ENCODE measurements around the gene PIGW. TPM values are rescaled to one million over a fixed set of nuclear protein-coding genes. Genes with fewer than 3 reads are reported as not detected.
A peak's percentile ranks its signal among the peaks of the same experiment; 100 is the strongest.

PIGW gene
- polyA plus RNA-seq, 2 of the 4 experiments (the other 2 are of a cell fraction): 30.0 to 32.3 TPM

- no peak; a peak in 1 of 6 replicates for ATAC-seq
- no peak for TF ChIP-seq NFE2L2 (conservative IDR thresholded peaks at IDR 0.05; ENCODE audit: low read length)
- TF ChIP-seq POLR2AphosphoS2 (conservative IDR thresholded peaks at IDR 0.05; ENCODE audit: low read length): 0 out of 2 replicates have a peak, but pooled peaks have one; percentile 31
- TF ChIP-seq FOXS1 (CRISPR knock-in tag; IDR thresholded peaks at IDR 0.05): no peak
- no peak for TF ChIP-seq E2F6 (IDR thresholded peaks at IDR 0.05; ENCODE audit: borderline replicate concordance, low read depth)
- no peak for TF ChIP-seq RFX5 (IDR thresholded peaks at IDR 0.05)
- DNase-seq (ENCODE audit: low read depth in 1 of 2, low spot score in 1 of 2): no peak
- H3K4me3 ChIP-seq: no peak overlapping the region
- ChIA-PET CTCF (interaction anchor here (1.1 to 4.2 kb wide), 6 partner anchors 9 to 32 kb away, joined by 3 to 16 read pairs (median 10); partner anchors contain the start of genes MYO19 and PIGW), POLR2A (interaction anchor here (1.4 kb wide), 1 partner anchor 19 kb away, joined by 5 read pairs; the partner anchor contains the start of genes MYO19 and PIGW)
- H3K4me1 ChIP-seq: no peaks in the 10 kb centered on the region
- no peak for FAIRE-seq
- no peak overlapping the region for H3K4me2 ChIP-seq
- no peak overlapping the region for H3K27ac ChIP-seq
- 100% methylated on average over 3 of the region's 3 CpGs for WGBS (ENCODE audit: missing lambda C conversion rate)
- H3K9me3 ChIP-seq: no peaks in the 10 kb centered on the region
These were observed 19.9 kb upstream of the PIGW start for GRCh38 chr17:36514856-36515255.

GRCh38 chr17:36515837-36516236 lies 18.9 kb upstream of the PIGW start:
- Histone ChIP-seq H3K4me2 (no peak overlapping the region), H3K4me3 (no peak overlapping the region), H3K27ac (no peak overlapping the region), H3K9me3 (no peaks in the 10 kb centered on the region), H3K4me1 (no peaks in the 10 kb centered on the region)
- FAIRE-seq (no peak), DNase-seq (ENCODE audit: low read depth in 1 of 2, low spot score in 1 of 2) (no peak), ATAC-seq (no peak)
- CTCF ChIA-PET: interaction anchor here (0.7 to 4.2 kb wide), 7 partner anchors 9 to 532 kb away, joined by 3 to 16 read pairs (median 5); partner anchors contain the start of genes MYO19 and PIGW
- POLR2A ChIA-PET: no interaction called here
- TF ChIP-seq EHMT2 (IDR thresholded peaks at IDR 0.05; ENCODE audit: low read depth): no peak
- TF ChIP-seq HOXB13 (CRISPR knock-in tag; IDR thresholded peaks at IDR 0.05; ENCODE audit: low read depth): no peak
- no peak for TF ChIP-seq RFX5 (IDR thresholded peaks at IDR 0.05)
- TF ChIP-seq ZFP36 (IDR thresholded peaks at IDR 0.05; ENCODE audit: borderline replicate concordance, partially characterized antibody): no peak
- no peak for TF ChIP-seq E2F6 (IDR thresholded peaks at IDR 0.05; ENCODE audit: borderline replicate concordance, low read depth)
- no peak for TF ChIP-seq FOXS1 (CRISPR knock-in tag; IDR thresholded peaks at IDR 0.05)
- TF ChIP-seq ZSCAN20 (CRISPR knock-in tag; IDR thresholded peaks at IDR 0.05): no peak
- no peak for TF ChIP-seq JUN (IDR thresholded peaks at IDR 0.05)
- TF ChIP-seq BHLHE40 (IDR thresholded peaks at IDR 0.05; ENCODE audit: low read depth, low read length): no peak
- WGBS (ENCODE audit: missing lambda C conversion rate): 94% methylated on average over 4 of the region's 4 CpGs

DNA sequence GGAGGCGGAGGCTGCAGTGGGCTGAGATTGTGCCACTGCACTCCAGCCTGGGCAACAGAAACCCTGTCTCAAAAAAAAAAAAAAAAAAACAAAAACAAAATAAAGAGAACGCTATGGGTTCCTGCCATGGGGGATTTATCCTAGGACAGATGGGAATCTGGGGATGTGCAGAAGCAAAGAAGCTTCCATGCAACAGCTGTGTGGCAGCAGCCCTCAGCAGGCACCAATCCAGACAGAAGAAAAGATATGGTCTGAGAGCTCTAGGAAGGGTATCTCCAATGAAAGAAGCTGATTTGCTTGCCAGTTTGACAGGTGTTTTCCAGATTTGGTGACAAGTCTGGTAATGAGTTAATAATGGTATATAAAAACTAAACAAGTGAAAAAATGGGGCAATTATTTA lies 11.7 kb upstream of the PIGW start:
- ChIA-PET CTCF (interaction anchor here (1.5 to 1.7 kb wide), 2 partner anchors 11 to 15 kb away, joined by 3 to 5 read pairs; partner anchors contain the start of gene MYO19), POLR2A (no interaction called here)
- no peak for DNase-seq (ENCODE audit: low read depth in 1 of 2, low spot score in 1 of 2)
- H3K4me3 ChIP-seq: no peak overlapping the region
- FAIRE-seq: no peak
- TF ChIP-seq RARB (CRISPR knock-in tag; IDR thresholded peaks at IDR 0.05) (no peak), MAX (IDR thresholded peaks at IDR 0.05) (no peak), USF2 (IDR thresholded peaks at IDR 0.05) (no peak), HEYL (CRISPR knock-in tag; IDR thresholded peaks at IDR 0.05) (no peak), HES2 (IDR thresholded peaks at IDR 0.05) (no peak), RAD21 (conservative IDR thresholded peaks at IDR 0.05 in 1 of 2, IDR thresholded peaks at IDR 0.05 in 1 of 2) (no peak), SMC3 (IDR thresholded peaks at IDR 0.05) (no peak), RNF2 (IDR thresholded peaks at IDR 0.05; ENCODE audit: borderline replicate concordance, low read depth) (no peak), TP53 (CRISPR knock-in tag; IDR thresholded peaks at IDR 0.05) (no peak), TFCP2L1 (CRISPR knock-in tag; IDR thresholded peaks at IDR 0.05) (no peak), HDAC2 (IDR thresholded peaks at IDR 0.05) (no peak), POLR2A (IDR thresholded peaks at IDR 0.05; ENCODE audit: low read length) (no peak), CHD4 (IDR thresholded peaks at IDR 0.05; ENCODE audit: borderline replicate concordance) (no peak), FOSB (CRISPR knock-in tag; IDR thresholded peaks at IDR 0.05) (no peak), ZC3H11A (IDR thresholded peaks at IDR 0.05) (no peak), MYC (IDR thresholded peaks at IDR 0.05; ENCODE audit: borderline replicate concordance, low read length) (no peak), BHLHE40 (IDR thresholded peaks at IDR 0.05; ENCODE audit: low read depth, low read length) (no peak), JUN (IDR thresholded peaks at IDR 0.05) (no peak), EHF (CRISPR knock-in tag; IDR thresholded peaks at IDR 0.05) (no peak), E2F6 (IDR thresholded peaks at IDR 0.05; ENCODE audit: borderline replicate concordance, low read depth) (no peak)
- no peaks in the 10 kb centered on the region for H3K9me3 ChIP-seq
- H3K4me2 ChIP-seq: no peak overlapping the region
- no peak overlapping the region for H3K27ac ChIP-seq
- no peaks in the 10 kb centered on the region for H3K4me1 ChIP-seq
- 90% methylated on average over 2 of the region's 2 CpGs for WGBS (ENCODE audit: missing lambda C conversion rate)
- no peak for ATAC-seq

Measured in A549 (cell line).